Loucy (cell line): ENCODE data around the gene UBP1.

Experiments used
- H2AFZ ChIP-seq: fragments of 200-600 bp; sonication (generic); 2 replicates; pipeline ENCODE4 v1.6.0; 2016; ENCODE audit warnings: antibody characterized with exemption, mild to moderate bottlenecking, low read length, moderate library complexity
- H3F3A ChIP-seq: fragments of 200-600 bp; 2 replicates; pipeline ENCODE4 v1.6.0; 2016; ENCODE audit warnings: antibody characterized with exemption, low read depth, mild to moderate bottlenecking
- H3K27me3 ChIP-seq: fragments of 200-600 bp; sonication (generic); 2 replicates; pipeline ENCODE4 v1.6.1; 2014; ENCODE audit warnings: low read length, mild to moderate bottlenecking; ENCODE audit not compliant: insufficient read depth, poor library complexity, severe bottlenecking
- H3K36me3 ChIP-seq: fragments of 200-600 bp; sonication (generic); 2 replicates; pipeline ENCODE4 v1.6.1; 2016; ENCODE audit warnings: low read length; ENCODE audit not compliant: insufficient read depth
- H3K4me1 ChIP-seq: fragments of 200-600 bp; sonication (generic); 2 replicates; pipeline ENCODE4 v1.5.1; 2014; ENCODE audit warnings: low read length, mild to moderate bottlenecking; ENCODE audit not compliant: insufficient read depth, poor library complexity, severe bottlenecking
- H3K4me2 ChIP-seq: fragments of 200-600 bp; sonication (generic); 2 replicates; pipeline ENCODE4 v1.6.0; 2014; ENCODE audit warnings: antibody characterized with exemption, low read length, low read depth, mild to moderate bottlenecking; ENCODE audit not compliant: poor library complexity, severe bottlenecking
- H3K4me3 ChIP-seq: fragments of 200-600 bp; sonication (generic); 2 replicates; pipeline ENCODE4 v1.5.1; 2014; ENCODE audit warnings: low read length, mild to moderate bottlenecking, mixed read lengths; ENCODE audit not compliant: poor library complexity, severe bottlenecking
- H3K79me2 ChIP-seq: fragments of 200-600 bp; sonication (generic); 2 replicates; pipeline ENCODE4 v1.6.1; 2014; ENCODE audit warnings: low read length; ENCODE audit not compliant: insufficient read depth
- H3K9ac ChIP-seq: fragments of 200-600 bp; sonication (generic); 2 replicates; pipeline ENCODE4 v1.6.0; 2014; ENCODE audit warnings: mild to moderate bottlenecking, low read depth, low read length, moderate library complexity; ENCODE audit not compliant: poor library complexity, severe bottlenecking
- H3K9me2 ChIP-seq: fragments of 200-600 bp; sonication (generic); replicated peaks from 2 replicates; pipeline ENCODE4 v1.6.1; 2016; ENCODE audit warnings: low read depth, low read length, mixed read lengths
- H3K9me3 ChIP-seq: fragments of 200-600 bp; sonication (generic); 2 replicates; pipeline ENCODE4 v1.6.1; 2014; ENCODE audit warnings: mild to moderate bottlenecking, antibody characterized with exemption, low read length, low read depth; ENCODE audit not compliant: insufficient read depth
- H4K20me1 ChIP-seq: fragments of 200-600 bp; sonication (generic); 2 replicates; pipeline ENCODE4 v1.6.0; 2014; ENCODE audit warnings: antibody characterized with exemption, low read length, mild to moderate bottlenecking; ENCODE audit not compliant: insufficient read depth, poor library complexity, severe bottlenecking
- CTCF ChIP-seq: fragments of 200-600 bp; sonication (generic); conservative IDR thresholded peaks from 2 replicates; pipeline ENCODE4 v1.5.1; 2014; ENCODE audit warnings: mild to moderate bottlenecking, antibody characterized with exemption, low read length
- EZH2phosphoT487 ChIP-seq: fragments of 200-600 bp; IDR thresholded peaks from 2 replicates; pipeline ENCODE4 v1.6.1; 2018; ENCODE audit warnings: antibody characterized with exemption, mild to moderate bottlenecking, moderate library complexity, borderline replicate concordance

Gene UBP1

GRCh38 chr3:33395900-33396299 lies 44.3 kb downstream of the UBP1 start:
- Histone ChIP-seq H3K27me3 (no peaks in the 10 kb centered on the region), H3K36me3 (peaks cover 92% of the 10 kb centered on the region), H3K9me3 (no peaks in the 10 kb centered on the region), H4K20me1 (no peaks in the 10 kb centered on the region), H3K9ac (no peak overlapping the region), H3K4me3 (no peak overlapping the region), H3F3A (no peaks in the 10 kb centered on the region), H3K9me2 (no peaks in the 10 kb centered on the region), H2AFZ (no peak overlapping the region), H3K4me2 (no peak overlapping the region), H3K4me1 (no peaks in the 10 kb centered on the region), H3K79me2 (no peaks in the 10 kb centered on the region)
- TF ChIP-seq EZH2phosphoT487 (no peak), CTCF (no peak)

DNA sequence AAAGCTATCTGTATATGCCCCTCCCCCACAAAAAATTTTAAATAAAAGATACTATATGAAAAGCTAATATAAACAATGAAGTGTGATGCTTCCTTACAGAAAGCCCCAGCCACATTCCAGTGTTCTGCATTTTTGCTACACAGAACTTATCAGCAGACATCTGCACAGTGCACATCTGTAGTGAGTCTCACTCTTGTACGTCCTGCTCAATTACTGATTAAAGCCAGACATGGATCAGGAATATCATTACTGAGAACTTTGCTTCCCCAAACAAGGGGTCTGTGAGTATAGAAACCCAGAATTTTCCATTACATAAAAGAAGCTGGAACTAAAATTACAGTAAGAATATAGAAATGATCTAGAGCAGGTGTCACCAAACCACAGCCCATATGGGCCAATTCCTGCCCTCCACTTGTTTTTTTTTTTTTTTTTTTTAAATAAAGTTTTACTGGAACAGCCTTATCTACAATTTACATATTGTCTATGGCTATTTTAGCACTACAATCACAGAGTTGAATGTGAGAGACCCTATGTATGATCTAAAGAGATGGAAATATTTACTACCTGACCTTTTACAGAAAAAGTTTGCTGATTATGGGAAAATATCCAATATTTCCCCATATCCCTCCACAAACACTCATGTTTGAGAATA lies 45.7 kb downstream of the UBP1 start:
- no peaks in the 10 kb centered on the region for H3K27me3 ChIP-seq
- no peaks in the 10 kb centered on the region for H3K9me2 ChIP-seq
- H3K4me2 ChIP-seq, result no peak overlapping the region
- no peaks in the 10 kb centered on the region for H3K9me3 ChIP-seq
- H4K20me1 ChIP-seq, result no peaks in the 10 kb centered on the region
- H3K36me3 ChIP-seq, result peaks cover 92% of the 10 kb centered on the region
- no peaks in the 10 kb centered on the region for H3F3A ChIP-seq
- no peak overlapping the region for H2AFZ ChIP-seq
- H3K9ac ChIP-seq, result no peak overlapping the region
- H3K4me3 ChIP-seq, result no peak overlapping the region
- no peaks in the 10 kb centered on the region for H3K79me2 ChIP-seq
- no peaks in the 10 kb centered on the region for H3K4me1 ChIP-seq
- TF ChIP-seq EZH2phosphoT487, result no peak
- no peak for TF ChIP-seq CTCF

- Histone ChIP-seq H3K36me3 (peaks cover 90% of the 10 kb centered on the region), H3K27me3 (no peaks in the 10 kb centered on the region), H3K4me2 (no peak overlapping the region), H4K20me1 (no peaks in the 10 kb centered on the region), H3K9ac (no peak overlapping the region), H2AFZ (no peak overlapping the region), H3K79me2 (no peaks in the 10 kb centered on the region), H3K4me3 (no peak overlapping the region), H3F3A (no peaks in the 10 kb centered on the region), H3K4me1 (no peaks in the 10 kb centered on the region), H3K9me3 (no peaks in the 10 kb centered on the region), H3K9me2 (no peaks in the 10 kb centered on the region)
- TF ChIP-seq EZH2phosphoT487 (no peak), CTCF (no peak)
Measured at GRCh38 chr3:33392703-33393125, 47.5 kb downstream of the UBP1 start.
